Measurements from ENCODE around the gene KAT7.

The KAT7 gene

DNA sequence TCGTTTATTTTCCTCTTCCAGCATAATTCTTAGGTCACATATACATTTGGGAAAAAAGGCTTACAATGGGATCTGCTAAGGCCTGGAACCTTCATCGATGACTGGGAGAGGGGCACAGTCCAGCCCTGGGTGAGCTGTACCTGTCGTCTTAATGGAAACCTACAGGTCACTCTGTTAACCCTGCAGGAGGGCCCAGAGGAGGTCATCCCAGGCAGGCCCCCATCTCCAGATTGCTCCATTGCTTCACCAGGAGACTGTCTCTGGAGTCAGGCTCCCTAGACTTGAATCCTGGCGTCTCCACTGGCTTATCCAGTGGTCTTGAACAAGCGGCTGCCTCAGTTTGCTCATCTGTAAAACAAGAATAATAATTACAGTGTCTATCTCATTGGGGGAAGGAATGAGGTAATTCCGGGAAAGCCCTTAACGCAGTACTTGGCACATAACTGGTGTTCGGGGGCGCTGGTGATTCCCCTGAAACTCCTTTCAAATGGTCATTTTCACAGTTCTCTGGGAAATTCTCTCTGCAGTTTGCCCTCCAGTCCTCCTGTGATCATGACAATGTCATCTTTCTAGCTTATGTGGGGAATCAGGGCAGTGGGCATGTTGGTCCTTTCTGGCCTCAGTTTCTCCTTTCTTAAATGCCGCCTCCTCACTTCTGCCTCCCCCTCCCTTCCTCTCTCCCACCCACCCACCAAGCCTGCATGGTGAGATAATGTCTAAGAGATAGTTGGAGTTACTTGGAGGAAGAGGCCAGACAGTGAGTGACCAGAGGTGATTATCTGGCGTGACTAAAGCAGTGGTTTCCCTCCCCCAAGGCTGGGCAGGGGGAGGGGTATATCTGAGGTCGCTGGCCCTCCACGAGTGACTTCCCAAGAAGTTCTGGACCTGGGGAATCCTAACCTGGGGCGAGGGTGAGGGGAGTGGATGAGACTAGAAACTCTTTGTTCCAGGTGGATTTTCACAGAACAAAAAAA is 90.7 kb downstream of the KAT7 start:
- TF ChIP-seq, protein P1, sequence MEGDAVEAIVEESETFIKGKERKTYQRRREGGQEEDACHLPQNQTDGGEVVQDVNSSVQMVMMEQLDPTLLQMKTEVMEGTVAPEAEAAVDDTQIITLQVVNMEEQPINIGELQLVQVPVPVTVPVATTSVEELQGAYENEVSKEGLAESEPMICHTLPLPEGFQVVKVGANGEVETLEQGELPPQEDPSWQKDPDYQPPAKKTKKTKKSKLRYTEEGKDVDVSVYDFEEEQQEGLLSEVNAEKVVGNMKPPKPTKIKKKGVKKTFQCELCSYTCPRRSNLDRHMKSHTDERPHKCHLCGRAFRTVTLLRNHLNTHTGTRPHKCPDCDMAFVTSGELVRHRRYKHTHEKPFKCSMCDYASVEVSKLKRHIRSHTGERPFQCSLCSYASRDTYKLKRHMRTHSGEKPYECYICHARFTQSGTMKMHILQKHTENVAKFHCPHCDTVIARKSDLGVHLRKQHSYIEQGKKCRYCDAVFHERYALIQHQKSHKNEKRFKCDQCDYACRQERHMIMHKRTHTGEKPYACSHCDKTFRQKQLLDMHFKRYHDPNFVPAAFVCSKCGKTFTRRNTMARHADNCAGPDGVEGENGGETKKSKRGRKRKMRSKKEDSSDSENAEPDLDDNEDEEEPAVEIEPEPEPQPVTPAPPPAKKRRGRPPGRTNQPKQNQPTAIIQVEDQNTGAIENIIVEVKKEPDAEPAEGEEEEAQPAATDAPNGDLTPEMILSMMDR (IDR thresholded peaks at IDR 0.05), result no peak

- TF ChIP-seq, protein P1 (IDR thresholded peaks at IDR 0.05), result peak; percentile 98
These were observed 92.0 kb downstream of the KAT7 start for GRCh38 chr17:49880291-49881053.

- TF ChIP-seq, protein P1 (IDR thresholded peaks at IDR 0.05), result no peak
These were observed 92.5 kb downstream of the KAT7 start for GRCh38 chr17:49881054-49881402.

- TF ChIP-seq, protein P1 (IDR thresholded peaks at IDR 0.05), result no peak
These were observed 94.0 kb downstream of the KAT7 start for GRCh38 chr17:49882434-49882833.

Data from LNCAP (cell line).